Measurements from ENCODE around the gene ARHGAP15.

Gene ARHGAP15

GRCh38 chr2:143732076-143732475, 602.9 kb downstream of the ARHGAP15 start:
- no peak for TF ChIP-seq CTCF (IDR thresholded peaks at IDR 0.05; ENCODE audit: insufficient read depth, low read depth, low read length, missing control alignments)
- no peak overlapping the region for H3K4me3 ChIP-seq (ENCODE audit: low read depth, low read length)
- DNase-seq (ENCODE audit: low read depth), result no peak

GRCh38 chr2:143732871-143733270, 603.7 kb downstream of the ARHGAP15 start:
- H3K4me3 ChIP-seq (ENCODE audit: low read depth, low read length), result no peak overlapping the region
- DNase-seq (ENCODE audit: low read depth), result no peak
- TF ChIP-seq CTCF (IDR thresholded peaks at IDR 0.05; ENCODE audit: insufficient read depth, low read depth, low read length, missing control alignments), result no peak

GRCh38 chr2:143734507-143734906, 605.3 kb downstream of the ARHGAP15 start:
- TF ChIP-seq CTCF (IDR thresholded peaks at IDR 0.05; ENCODE audit: insufficient read depth, low read depth, low read length, missing control alignments), result no peak
- no peak overlapping the region for H3K4me3 ChIP-seq (ENCODE audit: low read depth, low read length)
- DNase-seq (ENCODE audit: low read depth), result no peak

- H3K4me3 ChIP-seq (ENCODE audit: low read depth, low read length), result no peak overlapping the region
- no peak for TF ChIP-seq CTCF (IDR thresholded peaks at IDR 0.05; ENCODE audit: insufficient read depth, low read depth, low read length, missing control alignments)
- no peak for DNase-seq (ENCODE audit: low read depth)
These were observed 607.7 kb downstream of the ARHGAP15 start for GRCh38 chr2:143736904-143737303.

GRCh38 chr2:143740431-143740830, 611.2 kb downstream of the ARHGAP15 start:
- no peak for DNase-seq (ENCODE audit: low read depth)
- no peak for TF ChIP-seq CTCF (IDR thresholded peaks at IDR 0.05; ENCODE audit: insufficient read depth, low read depth, low read length, missing control alignments)
- no peak overlapping the region for H3K4me3 ChIP-seq (ENCODE audit: low read depth, low read length)

GRCh38 chr2:143741205-143741604, 612.0 kb downstream of the ARHGAP15 start:
- no peak for DNase-seq (ENCODE audit: low read depth)
- H3K4me3 ChIP-seq (ENCODE audit: low read depth, low read length), result no peak overlapping the region
- TF ChIP-seq CTCF (IDR thresholded peaks at IDR 0.05; ENCODE audit: insufficient read depth, low read depth, low read length, missing control alignments), result no peak

GRCh38 chr2:143742581-143742980, 613.4 kb downstream of the ARHGAP15 start:
- no peak for DNase-seq (ENCODE audit: low read depth)
- TF ChIP-seq CTCF (IDR thresholded peaks at IDR 0.05; ENCODE audit: insufficient read depth, low read depth, low read length, missing control alignments), result no peak
- H3K4me3 ChIP-seq (ENCODE audit: low read depth, low read length), result no peak overlapping the region
